ENCODE results near the gene DGCR6L.
"Not testable (repeated sequence)": the region's sequence is repeated elsewhere in the genome, so short reads cannot be mapped to it uniquely, and the experiment has no call there.

DGCR6L gene

DNA sequence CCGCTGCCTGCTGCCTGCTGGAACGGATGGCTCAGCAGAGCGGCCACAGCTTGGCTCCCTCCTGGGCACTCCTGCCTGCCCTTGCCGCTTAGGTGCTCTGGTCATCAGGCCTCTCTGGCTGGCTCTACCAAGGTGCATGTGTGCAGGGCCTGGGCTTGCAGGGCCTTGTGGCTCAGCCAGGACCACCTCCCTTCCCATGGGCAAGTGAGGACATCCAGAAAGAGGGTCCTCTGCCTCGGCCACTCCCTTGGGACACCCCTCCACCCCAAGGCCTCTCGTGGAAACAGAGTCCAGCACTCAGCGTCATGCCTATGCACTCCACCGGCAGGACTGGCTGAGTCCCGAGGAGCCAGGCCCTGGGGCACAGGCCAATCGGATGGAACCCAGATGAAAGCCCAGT, 45.5 kb downstream of the DGCR6L start:
- not testable (repeated sequence) for DNase-seq

DNA sequence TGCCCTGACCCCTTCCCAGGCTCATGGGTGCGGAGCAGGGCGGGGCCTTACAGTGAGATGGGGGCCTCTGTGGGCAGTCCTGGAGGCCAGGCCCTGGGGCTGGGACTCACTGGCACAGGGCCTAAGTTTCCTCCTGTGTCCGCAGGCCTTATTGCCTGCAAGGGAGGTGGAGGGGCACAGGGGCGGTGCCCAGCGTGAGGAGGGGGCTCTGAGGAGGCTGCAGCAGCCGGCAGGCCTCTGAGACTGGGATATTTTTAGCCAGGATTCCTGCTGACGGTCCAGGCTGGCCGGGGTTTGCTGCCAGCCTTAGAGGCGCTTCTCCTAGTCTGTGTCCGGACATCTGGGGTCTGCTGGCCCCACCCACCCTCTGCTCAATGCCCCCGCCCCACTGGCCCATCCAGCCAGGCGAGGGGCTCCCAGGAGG, 46.1 kb downstream of the DGCR6L start:
- DNase-seq: no peak

DNA sequence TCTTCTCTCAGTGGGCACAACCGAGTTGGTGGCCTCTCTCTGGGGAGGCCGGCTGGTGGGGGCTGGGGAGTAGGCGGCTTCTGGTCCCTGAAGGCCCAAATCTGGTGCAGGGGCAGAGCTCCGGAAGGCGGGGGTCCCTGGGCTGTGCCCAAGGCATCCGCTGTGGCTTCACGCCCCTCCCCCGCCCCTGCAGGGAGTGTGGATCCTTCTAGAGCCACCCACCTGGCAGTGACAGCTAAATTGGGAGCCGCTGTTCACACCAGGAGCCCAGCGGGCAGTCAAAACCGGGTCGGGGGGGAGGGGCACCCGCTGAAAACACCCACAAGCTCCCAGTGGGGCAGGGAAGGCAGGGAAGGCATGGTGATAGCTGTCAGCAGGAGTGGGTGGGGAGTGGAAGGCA, 47.2 kb downstream of the DGCR6L start:
- no peak for DNase-seq

DNA sequence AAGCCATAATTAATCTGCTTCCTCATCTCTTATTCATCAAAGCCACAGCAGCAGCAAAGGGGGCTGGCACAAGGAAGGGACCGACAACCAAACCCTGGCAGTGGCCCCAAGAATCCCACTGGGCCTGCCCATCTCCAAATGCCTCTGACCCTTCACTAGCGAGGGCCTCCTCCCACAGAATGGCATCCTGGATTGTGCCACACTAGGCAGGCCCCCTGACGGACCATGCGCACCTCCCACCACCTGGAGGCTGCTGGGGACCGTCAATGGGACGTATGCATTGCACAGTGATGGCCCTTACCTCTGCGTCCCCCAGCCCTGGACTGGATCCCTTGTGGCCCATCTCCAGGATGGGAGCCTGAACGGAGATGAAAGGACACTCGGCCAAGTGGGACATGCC, 47.7 kb downstream of the DGCR6L start:
- DNase-seq: no peak

DNA sequence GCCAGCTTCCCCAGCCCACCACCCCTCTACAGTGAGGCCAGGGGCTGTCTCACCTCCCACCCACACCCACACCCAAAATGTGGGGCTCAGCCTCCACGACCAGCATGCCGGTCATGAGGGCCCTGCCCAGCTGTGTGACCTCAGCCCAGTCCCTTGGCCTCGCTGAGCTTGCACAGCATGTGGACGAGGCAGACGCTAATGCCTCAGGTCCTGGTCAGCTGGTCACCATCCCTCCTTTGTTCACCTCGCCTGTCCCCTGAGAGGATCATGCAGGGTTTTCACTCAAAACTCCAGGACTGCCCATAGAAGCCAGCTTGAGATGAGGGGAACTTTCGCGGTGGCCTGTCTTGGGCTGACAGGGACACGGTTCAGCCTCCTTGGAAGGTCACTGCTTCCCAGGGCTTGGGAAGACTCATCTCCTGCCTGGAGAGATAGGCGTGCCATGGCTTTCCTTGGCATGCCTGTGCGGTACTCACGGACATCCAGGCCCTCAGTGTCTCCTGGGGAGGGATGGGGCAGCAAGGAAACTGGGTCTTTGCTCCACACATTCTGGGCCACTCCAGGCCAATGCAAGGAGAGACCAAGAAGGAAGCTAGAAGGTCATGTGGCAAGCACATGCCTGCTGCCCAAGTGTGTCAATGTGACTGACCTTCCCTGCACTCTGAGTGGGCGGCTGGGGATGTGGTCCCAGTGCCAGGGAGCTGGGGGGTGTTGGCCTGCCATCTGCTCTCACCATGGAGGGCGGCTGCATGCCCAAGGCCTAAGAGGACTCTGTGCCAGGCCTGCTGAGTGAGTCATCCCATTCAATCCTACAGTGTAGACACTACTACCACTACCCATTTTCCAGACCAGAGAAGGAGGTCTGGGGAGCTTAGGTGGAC, 48.5 kb downstream of the DGCR6L start:
- DNase-seq: no peak

DNA sequence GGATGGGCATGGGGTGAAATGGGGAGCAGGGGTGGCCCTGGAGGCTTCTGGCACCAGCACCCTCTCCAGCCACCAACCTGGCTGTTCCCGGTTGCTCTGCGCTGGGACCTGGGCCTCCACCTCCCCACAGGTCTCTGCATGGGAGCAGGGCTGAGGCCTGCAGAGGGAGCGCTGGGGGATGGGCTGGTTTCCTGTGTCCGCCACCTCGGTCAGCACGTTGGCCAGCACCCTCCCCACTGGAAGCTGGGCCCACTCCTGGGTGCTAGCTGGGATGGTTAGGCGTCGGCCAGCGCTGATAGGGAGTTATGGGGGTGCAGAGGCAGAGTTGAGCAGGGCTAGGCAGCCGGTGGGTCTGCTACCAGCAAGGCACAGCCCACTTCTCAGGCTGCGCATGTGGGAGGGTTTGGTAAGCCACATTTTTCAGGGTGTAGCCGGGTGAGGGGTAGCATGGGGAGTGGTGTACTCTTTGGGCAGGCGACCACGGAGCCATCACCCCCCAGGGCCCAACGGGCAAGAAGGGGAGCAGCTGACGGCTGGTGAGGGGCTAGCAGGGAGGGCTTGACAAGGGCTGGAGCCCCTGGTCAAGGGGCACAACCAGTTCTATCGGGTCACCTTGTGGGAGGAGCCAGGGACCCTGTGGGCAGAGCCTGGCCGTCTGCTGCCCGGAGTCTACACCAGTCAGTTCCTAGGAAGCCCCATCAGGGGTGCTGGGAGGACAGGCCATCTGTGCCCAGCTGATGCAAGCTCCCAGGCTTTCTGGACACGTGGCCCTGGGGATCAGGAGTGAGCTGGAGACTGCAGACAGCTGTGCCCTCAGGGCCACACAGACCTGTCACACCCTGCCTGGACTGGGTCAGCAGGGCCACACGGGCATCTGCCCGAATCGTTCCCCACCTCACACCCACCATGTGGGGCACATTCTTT, 49.4 kb downstream of the DGCR6L start:
- not testable (repeated sequence) for DNase-seq

DNA sequence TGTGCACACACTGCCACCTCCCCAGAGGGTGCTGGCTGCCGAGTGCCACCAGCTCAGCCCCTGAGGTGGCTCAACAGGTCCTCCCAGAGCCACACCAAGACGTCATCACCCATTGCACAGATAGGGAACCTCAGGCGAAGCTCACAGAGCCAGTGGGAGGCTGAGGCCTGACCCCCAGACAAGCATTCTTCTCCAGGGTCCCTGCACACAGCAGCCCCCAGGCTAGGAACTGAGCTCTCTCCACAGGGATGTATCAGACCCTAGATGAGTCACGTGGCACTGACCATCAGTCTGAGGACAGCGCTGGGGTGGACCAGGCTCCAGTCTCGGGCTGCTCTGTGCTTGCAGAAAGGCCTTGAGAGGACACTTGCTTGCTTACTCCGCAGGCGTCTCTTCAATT, 50.2 kb downstream of the DGCR6L start:
- not testable (repeated sequence) for DNase-seq

DNA sequence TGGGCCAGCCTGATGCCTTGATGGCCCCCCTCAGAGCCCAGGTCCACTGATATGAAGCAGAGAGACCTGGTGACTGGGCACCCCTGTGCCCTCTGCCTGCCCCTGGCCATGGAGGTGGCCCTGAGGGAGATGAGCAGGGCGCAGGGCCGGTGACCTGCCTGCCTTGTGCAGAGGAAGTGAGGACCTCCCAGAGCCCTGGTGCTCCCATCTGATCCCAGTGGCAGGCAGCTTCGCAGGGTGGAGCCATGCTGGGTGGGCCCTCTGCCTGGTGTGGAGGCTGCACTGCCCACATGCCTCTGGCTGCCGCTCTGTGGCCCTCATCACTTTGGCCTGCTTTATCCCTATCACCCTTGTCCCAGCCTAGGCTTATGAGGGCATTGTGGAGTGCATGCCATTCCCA, 50.7 kb downstream of the DGCR6L start:
- not testable (repeated sequence) for DNase-seq

DNA sequence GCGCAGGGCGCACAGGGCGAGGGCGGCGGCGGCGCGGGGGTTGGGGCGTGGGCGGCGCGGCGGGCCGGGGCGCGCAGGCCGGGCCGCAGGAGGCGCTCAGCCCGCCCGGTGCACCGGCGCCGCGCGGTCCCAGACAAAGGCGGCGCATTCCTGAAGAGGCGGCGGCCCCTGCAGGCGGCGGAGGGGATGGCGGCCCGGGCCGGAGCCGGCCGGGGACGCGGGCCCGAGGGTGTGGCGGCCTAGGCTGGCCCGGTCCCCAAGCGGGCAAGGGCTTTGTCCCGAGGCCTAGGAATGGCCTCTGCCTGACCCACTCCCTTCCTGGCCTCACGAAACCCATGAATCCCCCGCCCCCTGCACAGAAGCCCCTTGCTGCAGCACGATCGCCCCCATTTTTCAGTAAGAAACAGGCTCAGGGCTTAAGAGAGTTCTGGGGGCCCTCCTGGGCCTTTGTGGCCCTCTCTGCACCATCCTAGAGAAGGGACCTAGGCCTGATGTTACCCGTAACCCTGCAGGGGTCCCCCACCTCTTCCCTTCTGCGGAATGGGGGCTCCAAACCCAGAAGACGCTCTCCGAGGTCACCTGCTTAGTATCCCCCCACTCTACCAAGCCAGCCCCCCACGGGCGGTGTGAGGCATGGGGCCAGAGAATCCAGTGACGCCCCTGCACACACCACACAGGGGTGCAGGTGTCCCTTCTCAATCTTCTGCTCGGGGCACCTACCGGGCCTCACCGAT, 51.4 kb downstream of the DGCR6L start, which contains the start of gene RTN4R:
RTN4R (minus strand) TSS at position 40 of the 734 bp plus-strand sequence. CDS start 226 bp downstream, outside the sequence.
- peak; percentile 55 for DNase-seq

DNA sequence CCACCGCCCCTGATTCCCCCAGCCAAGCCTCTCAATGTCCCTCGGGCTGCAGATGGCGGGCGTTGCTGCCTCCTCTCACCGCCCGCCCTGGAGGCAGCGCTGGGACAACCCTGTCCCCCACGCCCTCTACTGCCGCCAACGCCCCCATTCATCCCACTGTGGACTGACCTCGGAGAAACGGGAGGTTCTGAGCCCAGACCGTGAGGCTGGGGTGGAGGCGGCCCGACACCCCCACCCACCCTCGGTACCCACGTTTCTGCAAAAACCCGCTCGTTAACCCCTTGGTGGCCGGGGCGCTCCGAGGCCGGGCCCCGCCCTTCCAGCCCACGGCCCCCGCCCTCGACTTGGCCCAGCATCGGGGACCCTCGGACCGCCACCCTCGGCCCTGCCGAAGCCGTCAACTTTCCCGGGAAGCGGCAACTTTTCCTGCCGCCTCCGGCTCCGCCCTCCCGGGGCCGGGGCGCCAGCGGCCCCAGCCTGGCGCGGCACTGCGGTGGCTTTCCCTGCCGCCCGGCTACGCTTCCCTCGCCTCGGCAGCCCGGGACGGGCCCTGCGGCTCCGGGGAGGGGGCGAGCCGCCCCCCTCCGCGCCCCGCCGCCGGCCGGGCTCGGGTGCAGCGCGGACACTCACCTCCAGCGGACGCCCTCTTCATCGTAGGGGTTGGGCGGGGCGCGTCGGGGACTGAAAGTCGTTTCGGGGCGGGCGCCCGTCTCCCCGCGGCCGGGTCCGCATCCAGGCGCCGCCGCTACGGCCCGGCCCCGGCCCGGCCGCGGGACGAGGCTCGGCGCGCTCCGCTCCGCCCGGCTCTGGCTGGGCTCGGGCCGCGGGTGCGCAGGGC, 52.2 kb downstream of the DGCR6L start:
- DNase-seq: no peak

DNA sequence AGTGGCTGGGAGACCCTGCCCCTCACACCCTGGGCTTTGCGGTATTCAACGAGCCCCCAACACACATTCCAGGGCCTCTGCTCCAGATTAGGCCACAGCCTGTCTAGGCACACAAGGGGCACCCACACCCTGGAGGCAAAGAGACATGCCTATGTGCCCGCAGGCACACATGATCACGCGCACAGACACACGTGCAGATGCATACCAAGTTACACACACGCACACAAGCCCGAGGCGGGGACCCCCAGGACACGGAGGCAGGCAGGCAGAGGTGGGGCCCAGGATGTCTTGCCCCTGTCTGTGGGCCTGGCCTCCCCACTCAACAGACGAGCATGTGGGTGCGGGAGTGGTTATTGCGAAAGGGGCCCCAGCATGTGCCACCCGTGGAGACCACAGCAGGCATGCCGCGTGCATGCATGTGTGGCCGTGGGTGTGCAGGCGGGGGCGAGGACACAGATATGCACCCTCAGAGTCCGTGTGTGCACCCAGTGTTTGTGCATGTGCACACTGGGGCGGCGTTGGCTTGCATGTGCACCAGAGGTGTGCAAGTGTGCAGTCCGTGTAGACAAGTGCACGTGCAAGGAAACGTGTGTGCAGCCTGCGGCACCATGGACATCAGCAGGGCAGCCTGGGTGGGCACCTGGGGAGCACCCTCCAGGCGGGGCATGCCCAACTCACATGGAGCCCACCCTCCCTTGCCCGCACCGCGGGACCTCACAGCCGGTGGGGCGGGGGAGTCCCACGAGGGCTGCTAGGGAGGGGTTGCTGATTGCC, 53.0 kb downstream of the DGCR6L start:
- not testable (repeated sequence) for DNase-seq

DNA sequence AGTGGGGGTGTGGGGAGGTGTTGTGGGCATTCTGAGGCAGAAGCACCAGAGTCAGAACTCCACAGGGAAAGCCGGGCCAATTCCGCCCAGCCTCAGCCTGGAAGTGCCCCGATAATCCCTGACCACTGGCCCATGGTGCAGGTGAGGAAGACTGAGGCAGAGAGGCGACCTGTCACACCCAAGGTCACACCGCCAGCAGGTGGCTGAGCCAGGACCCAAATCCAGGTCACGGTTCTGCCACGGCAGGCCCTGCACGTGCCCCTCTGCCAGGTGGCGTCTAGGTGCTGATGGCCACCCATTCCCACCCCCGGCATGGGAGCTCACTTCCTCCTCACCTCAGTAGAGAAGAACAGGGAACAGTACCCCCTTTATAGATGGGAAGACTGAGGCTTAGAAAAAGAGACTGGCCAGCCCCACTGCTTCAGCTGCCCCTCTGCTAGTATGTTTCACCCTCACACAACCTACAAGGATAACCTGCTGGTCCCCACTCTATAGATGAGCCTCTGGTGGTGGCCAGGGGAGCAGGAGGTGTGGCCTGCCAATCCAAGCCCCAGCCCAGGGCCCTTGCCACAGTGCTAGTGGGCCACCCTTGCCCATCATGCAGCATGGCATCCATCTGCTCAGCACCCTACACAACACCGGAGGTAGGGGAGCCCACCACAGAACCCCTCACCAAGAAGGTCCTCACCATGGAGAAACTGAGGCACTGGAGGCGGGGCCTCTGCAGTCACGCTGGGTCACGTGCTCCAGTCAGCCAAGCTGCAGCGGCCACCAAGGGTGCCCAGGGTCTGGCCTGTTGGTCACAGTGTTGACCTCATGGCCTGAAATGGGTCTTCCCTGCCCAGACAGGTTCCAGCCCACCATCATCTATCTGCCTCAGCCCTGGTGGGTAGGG, 53.8 kb downstream of the DGCR6L start:
- DNase-seq: not testable (repeated sequence)

DNA sequence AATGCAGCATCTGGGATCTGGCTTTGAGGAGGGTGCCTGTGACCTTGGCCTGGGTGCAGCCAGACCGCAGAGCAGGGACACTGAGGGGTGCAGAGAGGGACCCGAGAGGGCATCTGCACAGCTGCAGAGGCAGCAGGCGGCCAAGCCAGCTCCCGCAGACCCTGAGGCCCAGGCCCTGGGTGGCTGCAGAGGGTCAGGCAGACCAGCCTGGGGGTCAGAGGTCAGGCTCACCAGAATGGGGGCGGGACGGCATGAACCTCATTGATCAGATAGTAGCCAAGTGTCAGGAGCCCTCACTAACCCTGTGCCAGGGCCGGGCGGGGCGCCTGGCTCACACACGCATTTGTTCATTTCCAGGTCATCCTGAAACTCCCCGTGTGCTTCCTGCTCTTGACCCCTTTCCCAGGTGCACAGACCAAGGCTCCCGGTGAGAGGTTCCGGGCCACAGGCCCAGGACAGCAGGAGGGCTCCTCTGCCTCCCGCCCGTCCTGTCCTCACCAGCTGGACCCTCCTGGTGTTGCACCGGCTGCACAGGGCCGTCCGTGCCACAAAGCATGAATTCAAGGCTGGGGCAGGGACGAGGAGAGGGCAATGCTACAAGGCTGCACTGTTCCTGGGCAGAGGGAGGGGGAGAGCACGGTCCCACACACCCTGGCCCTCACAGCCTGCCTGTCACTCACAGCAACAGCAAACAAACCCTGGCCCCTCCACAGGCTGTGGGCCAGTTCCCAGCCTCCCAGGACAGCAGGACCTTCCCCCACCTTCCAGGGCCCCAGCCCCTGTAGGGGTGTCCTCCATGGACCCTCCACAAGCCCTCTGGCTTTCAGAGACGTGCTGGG, 55.0 kb downstream of the DGCR6L start:
- DNase-seq: no peak

Data from NCI-H2227 treated with DMSO at 0.1 percent for 48 hours (cell line).